GM21360 (cell line): Measurements from ENCODE around the gene GID4.
A peak's percentile ranks its signal among the peaks of the same experiment; 100 is the strongest.
"Not testable (repeated sequence)": the region's sequence is repeated elsewhere in the genome, so short reads cannot be mapped to it uniquely, and the experiment has no call there.

Experiments used
- ATAC-seq: cut with Tn5 transposase; IDR thresholded peaks from one replicate; pipeline ENCODE4 v1.9.1; 2021; ENCODE audit warnings: mild to moderate bottlenecking, moderate library complexity; ENCODE audit not compliant: unreplicated experiment

GID4 gene

GRCh38 chr17:18038861-18039534 is at the start of gene GID4, which contains the start of gene ATPAF2:
Gene GID4, plus strand, starts transcription at chr17:18039408. Its CDS starts 57 bp downstream, at chr17:18039465.
Gene ATPAF2, minus strand, starts transcription at chr17:18039168. Its CDS starts 155 bp downstream, at chr17:18039013.
- peak; percentile 82 for ATAC-seq

- no peak for ATAC-seq
Observed at GRCh38 chr17:17989618-17990017, 49.6 kb upstream of the GID4 start.

GRCh38 chr17:17990282-17990681 is 48.9 kb upstream of the GID4 start:
- no peak for ATAC-seq

GRCh38 chr17:17993366-17993765 is 45.8 kb upstream of the GID4 start:
- ATAC-seq = no peak

- ATAC-seq = no peak
Observed at GRCh38 chr17:17993852-17994251, 45.4 kb upstream of the GID4 start.

- ATAC-seq = no peak
Observed at GRCh38 chr17:17994271-17995069, 44.7 kb upstream of the GID4 start.

- not testable (repeated sequence) for ATAC-seq
Observed at GRCh38 chr17:17995887-17996286, 43.3 kb upstream of the GID4 start.

- ATAC-seq = no peak
Observed at GRCh38 chr17:17998934-17999333, 40.3 kb upstream of the GID4 start.

- no peak for ATAC-seq
Observed at GRCh38 chr17:17999364-18000029, 39.7 kb upstream of the GID4 start.

GRCh38 chr17:18000030-18000408 is 39.2 kb upstream of the GID4 start:
- no peak for ATAC-seq

GRCh38 chr17:18002171-18002570 is 37.0 kb upstream of the GID4 start:
- no peak for ATAC-seq

- no peak for ATAC-seq
Observed at GRCh38 chr17:18004345-18004744, 34.9 kb upstream of the GID4 start.

- ATAC-seq = no peak
Observed at GRCh38 chr17:18004884-18005305, 34.3 kb upstream of the GID4 start.

GRCh38 chr17:18005496-18005895 is 33.7 kb upstream of the GID4 start:
- no peak for ATAC-seq

- no peak for ATAC-seq
Observed at GRCh38 chr17:18006495-18007239, 32.5 kb upstream of the GID4 start.

GRCh38 chr17:18008496-18009268 is 30.5 kb upstream of the GID4 start:
- ATAC-seq = no peak

- ATAC-seq = no peak
Observed at GRCh38 chr17:18009609-18010420, 29.4 kb upstream of the GID4 start.

GRCh38 chr17:18011286-18011685 is 27.9 kb upstream of the GID4 start:
- no peak for ATAC-seq

- ATAC-seq = no peak
Observed at GRCh38 chr17:18014006-18014405, 25.2 kb upstream of the GID4 start.
